Hindlimb muscle (tissue), 1 donor: ENCODE results near the gene TAF12. TPM values are rescaled to one million over a fixed set of nuclear protein-coding genes. Genes with fewer than 3 reads are reported as not detected.
"Not testable (repeated sequence)": the region's sequence is repeated elsewhere in the genome, so short reads cannot be mapped to it uniquely, and the experiment has no call there.

Experiments
- DNase-seq: peaks from one replicate; pipeline ENCODE4 v3.0.0-alpha.2; 2013
- polyA plus RNA-seq: library from polyadenylated mRNA; unstranded; fragments of 120-200 nt; gene quantifications from one replicate; pipeline ENCODE4 v1.2.1, GENCODE V29; 2013; ENCODE audit not compliant: insufficient read length

TAF12 gene
- polyA plus RNA-seq = 28.6 TPM

- peak; percentile 97 for DNase-seq
Observed at GRCh38 chr1:28642847-28643635, at the start of gene TAF12. TAF12 (minus strand) TSS chr1:28643067; CDS start chr1:28622081, 20,986 bp downstream.

GRCh38 chr1:28691627-28692026, 48.8 kb upstream of the TAF12 start:
- not testable (repeated sequence) for DNase-seq

GRCh38 chr1:28684937-28685336, 42.1 kb upstream of the TAF12 start:
- DNase-seq = no peak

- DNase-seq = no peak
Observed at GRCh38 chr1:28682840-28683239, 40.0 kb upstream of the TAF12 start.

GRCh38 chr1:28680151-28680550, 37.3 kb upstream of the TAF12 start:
- no peak for DNase-seq

GRCh38 chr1:28675924-28676257, 33.0 kb upstream of the TAF12 start:
- DNase-seq = no peak

- not testable (repeated sequence) for DNase-seq
Observed at GRCh38 chr1:28672971-28673370, 30.1 kb upstream of the TAF12 start.

- no peak for DNase-seq
Observed at GRCh38 chr1:28671254-28671780, 28.4 kb upstream of the TAF12 start.

- peak; percentile 61 for DNase-seq
Observed at GRCh38 chr1:28668956-28669723, 26.3 kb upstream of the TAF12 start.

- peak; percentile 88 for DNase-seq
Observed at GRCh38 chr1:28668191-28668955, 25.5 kb upstream of the TAF12 start, which contains the start of gene GMEB1. GMEB1 (plus strand) TSS chr1:28668784; CDS start chr1:28683613, 14,829 bp downstream.

- no peak for DNase-seq
Observed at GRCh38 chr1:28666806-28667205, 23.9 kb upstream of the TAF12 start.

GRCh38 chr1:28663871-28664470, 21.1 kb upstream of the TAF12 start:
- no peak for DNase-seq

GRCh38 chr1:28656335-28656734, 13.5 kb upstream of the TAF12 start:
- no peak for DNase-seq

- not testable (repeated sequence) for DNase-seq
Observed at GRCh38 chr1:28655448-28656311, 12.8 kb upstream of the TAF12 start.

- DNase-seq = not testable (repeated sequence)
Observed at GRCh38 chr1:28653870-28654269, 11.0 kb upstream of the TAF12 start.

- DNase-seq = not testable (repeated sequence)
Observed at GRCh38 chr1:28653063-28653462, 10.2 kb upstream of the TAF12 start.

GRCh38 chr1:28648474-28649198, 5.8 kb upstream of the TAF12 start, which contains the start of gene RNU11:
RNU11 (plus strand) TSS chr1:28648600.
- DNase-seq = peak; percentile 93

GRCh38 chr1:28648008-28648473, 5.2 kb upstream of the TAF12 start:
- peak; percentile 90 for DNase-seq

- DNase-seq = no peak
Observed at GRCh38 chr1:28646040-28646439, 3.2 kb upstream of the TAF12 start.

GRCh38 chr1:28645406-28645805, 2.5 kb upstream of the TAF12 start:
- not testable (repeated sequence) for DNase-seq
